CD4-positive, alpha-beta memory T cell (primary cell): Measurements from ENCODE around the gene IL1RAP. TPM values are rescaled to one million over a fixed set of nuclear protein-coding genes. Genes with fewer than 3 reads are reported as not detected.

Source experiments
- CTCF ChIA-PET: fragments of 350-600 bp; sonication (Branson Sonifier 250); formaldehyde crosslinking; loops from one replicate; lab custom pipeline; 2021; ENCODE audit warnings: inconsistent platforms; ENCODE audit not compliant: partially characterized antibody; lab: Charles Lee
- POLR2A ChIA-PET: fragments of 350-600 bp; sonication (Branson Sonifier 250); formaldehyde crosslinking; loops from one replicate; lab custom pipeline; 2021; ENCODE audit not compliant: partially characterized antibody; lab: Charles Lee
- DNase-seq, 5 donors: peaks; one replicate each; pipeline versions ENCODE4 v3.0.0 to v3.0.0-alpha.2; 2020 to 2022; ENCODE audit warnings: mixed read lengths in 1 of 5
- H3K27ac ChIP-seq: one replicate; pipeline ENCODE4 v1.7.0; 2013; ENCODE audit warnings: low read depth, low read length
- H3K27me3 ChIP-seq: 2 replicates; pipeline ENCODE4 v1.7.0; 2013; ENCODE audit warnings: mild to moderate bottlenecking, low read length, moderate library complexity; ENCODE audit not compliant: insufficient read depth
- H3K36me3 ChIP-seq: 2 replicates; pipeline ENCODE4 v1.7.0; 2013; ENCODE audit warnings: mild to moderate bottlenecking, low read length, moderate library complexity; ENCODE audit not compliant: insufficient read depth
- H3K4me1 ChIP-seq: 2 replicates; pipeline ENCODE4 v1.7.0; 2013; ENCODE audit warnings: mild to moderate bottlenecking, low read length, moderate library complexity; ENCODE audit not compliant: insufficient read depth
- H3K4me3 ChIP-seq, 2 donors: one replicate each; pipeline ENCODE4 v1.7.0; 2013; ENCODE audit warnings: low read length in 2 of 2, mild to moderate bottlenecking in 1 of 2
- H3K9me3 ChIP-seq, 2 donors: one replicate each; pipeline ENCODE4 v1.7.0; 2013; ENCODE audit warnings: low read length in 2 of 2, control low read depth in 1 of 2; ENCODE audit not compliant: control insufficient read depth in 1 of 2
- H3K27ac Mint-ChIP-seq, 7 donors: one replicate each; pipeline ENCODE4 v1.8.0; 2020 to 2021; ENCODE audit warnings: mixed read lengths in 7 of 7, mild to moderate bottlenecking in 6 of 7, inconsistent platforms in 3 of 7, moderate library complexity in 3 of 7
- H3K27me3 Mint-ChIP-seq, 2 donors: one replicate each; pipeline ENCODE4 v1.8.0; 2020 to 2021; ENCODE audit warnings: mixed read lengths in 2 of 2
- H3K36me3 Mint-ChIP-seq, 2 donors: one replicate each; pipeline ENCODE4 v1.8.0; 2020 to 2021; ENCODE audit warnings: mixed read lengths in 2 of 2, inconsistent platforms in 1 of 2, mild to moderate bottlenecking in 1 of 2
- H3K4me1 Mint-ChIP-seq, 4 donors: one replicate each; pipeline ENCODE4 v1.8.0; 2020 to 2021; ENCODE audit warnings: mixed read lengths in 4 of 4, mild to moderate bottlenecking in 1 of 4
- H3K4me3 Mint-ChIP-seq, 8 donors: one replicate each; pipeline ENCODE4 v1.8.0; 2020 to 2021; ENCODE audit warnings: mixed read lengths in 8 of 8, mild to moderate bottlenecking in 7 of 8, moderate library complexity in 6 of 8, inconsistent platforms in 3 of 8
- H3K9me3 Mint-ChIP-seq, 8 donors: one replicate each; pipeline ENCODE4 v1.8.0; 2020 to 2021; ENCODE audit warnings: mixed read lengths in 8 of 8, mild to moderate bottlenecking in 5 of 8, inconsistent platforms in 3 of 8, moderate library complexity in 1 of 8
- intact Hi-C: fragments of 100-400 bp; cut with micrococcal nuclease; formaldehyde crosslinking; loops from one replicate; pipeline ENCODE4 v1.15.1; 2023
- polyA plus RNA-seq, 2 donors: library from polyadenylated mRNA; unstranded; fragments of 300-500 nt; fragmentation: Illumina TruSeq; gene quantifications; one replicate each; pipeline ENCODE4 v1.2.3, GENCODE V29; 2021
- total RNA-seq, 2 experiments: library from RNA; stranded (reverse); gene quantifications; one replicate each; pipeline ENCODE4 v1.2.3, GENCODE V29; 2021

Gene IL1RAP
- total and polyA plus RNA-seq, 4 experiments from 2014 or later: 4.1 to 14.6 (median 8.2) TPM

- Histone ChIP-seq H3K27ac (no peak overlapping the region), H3K4me3 (no peak overlapping the region), H3K27me3 (no peaks in the 10 kb centered on the region), H3K4me1 (no peaks in the 10 kb centered on the region), H3K36me3 (no peaks in the 10 kb centered on the region), H3K9me3 (no peaks in the 10 kb centered on the region)
- peaks cover 0 to 4% (median 0%) of the 10 kb centered on the region in 8 donors for H3K9me3 Mint-ChIP-seq
- no peaks in the 10 kb centered on the region for H3K36me3 Mint-ChIP-seq
- no peaks in the 10 kb centered on the region for H3K4me1 Mint-ChIP-seq
- CTCF ChIA-PET: no interaction called here
- intact Hi-C loops: no loop called here
- H3K4me3 Mint-ChIP-seq: no peak overlapping the region
- no peak overlapping the region for H3K27ac Mint-ChIP-seq
- no peak for DNase-seq
- POLR2A ChIA-PET: no interaction called here
- peaks cover 19 to 25% of the 10 kb centered on the region in 2 donors for H3K27me3 Mint-ChIP-seq
Measured at GRCh38 chr3:190496859-190497258, 17.0 kb upstream of the IL1RAP start.

DNA sequence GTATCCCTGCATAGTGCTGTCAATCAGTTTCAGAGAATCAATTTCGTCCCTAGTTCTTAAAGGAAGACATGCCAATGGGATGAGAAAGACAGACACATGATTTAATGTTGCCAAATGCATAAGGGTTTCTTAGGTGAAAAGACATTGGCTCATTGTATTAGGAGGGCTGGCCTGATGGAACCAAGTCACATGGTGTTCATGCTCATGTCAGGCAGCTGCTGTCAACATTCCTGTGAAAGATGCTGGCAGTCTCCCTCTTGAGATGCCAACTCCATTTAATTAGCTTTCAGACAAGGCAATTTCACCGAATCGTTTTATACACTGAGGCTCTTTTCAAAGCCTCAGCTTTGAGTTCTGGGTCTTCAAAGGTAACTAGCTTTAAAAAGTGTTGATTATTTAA lies 16.1 kb upstream of the IL1RAP start:
- no peaks in the 10 kb centered on the region for H3K9me3 ChIP-seq
- no peak overlapping the region for H3K4me3 ChIP-seq
- H3K36me3 ChIP-seq: no peaks in the 10 kb centered on the region
- no peak for DNase-seq
- no peak overlapping the region for H3K4me3 Mint-ChIP-seq
- peaks cover 24 to 26% of the 10 kb centered on the region in 2 donors for H3K27me3 Mint-ChIP-seq
- POLR2A ChIA-PET: no interaction called here
- CTCF ChIA-PET: interaction anchor here (1.5 kb wide), 1 partner anchor 10 kb away, joined by 4 read pairs; no protein-coding TSS in a partner anchor
- H3K27ac Mint-ChIP-seq: no peak overlapping the region
- peaks cover 0 to 4% (median 0%) of the 10 kb centered on the region in 8 donors for H3K9me3 Mint-ChIP-seq
- no peaks in the 10 kb centered on the region for H3K27me3 ChIP-seq
- no peaks in the 10 kb centered on the region for H3K4me1 Mint-ChIP-seq
- no peaks in the 10 kb centered on the region for H3K4me1 ChIP-seq
- no peak overlapping the region for H3K27ac ChIP-seq
- H3K36me3 Mint-ChIP-seq: no peaks in the 10 kb centered on the region
- intact Hi-C loops: no loop called here

DNA sequence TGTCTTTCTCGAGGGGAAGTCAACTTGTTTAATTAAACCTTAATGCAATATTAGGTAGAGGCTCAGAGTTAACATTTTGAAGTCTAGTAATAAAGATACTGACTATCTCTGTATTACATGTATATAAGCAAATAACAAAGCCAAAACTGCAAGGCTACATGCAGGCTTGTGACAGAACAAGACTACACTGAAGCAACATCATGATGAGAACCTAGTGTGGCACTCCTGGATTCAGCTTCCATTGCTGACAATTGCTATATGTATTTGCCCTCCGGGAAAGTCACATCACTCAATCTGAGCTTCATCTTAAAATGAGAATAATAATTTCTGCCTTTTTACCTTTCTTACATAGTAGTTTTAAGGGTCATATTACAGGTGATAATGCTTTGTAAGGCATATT lies 15.6 kb upstream of the IL1RAP start:
- ChIA-PET CTCF (interaction anchor here (0.7 to 1.5 kb wide), 2 partner anchors 11 to 60 kb away, joined by 3 to 4 read pairs; no protein-coding TSS in a partner anchor), POLR2A (no interaction called here)
- Mint-ChIP-seq H3K9me3 (peaks cover 0 to 4% (median 0%) of the 10 kb centered on the region in 8 donors), H3K4me3 (no peak overlapping the region), H3K4me1 (no peaks in the 10 kb centered on the region), H3K27ac (no peak overlapping the region), H3K36me3 (no peaks in the 10 kb centered on the region), H3K27me3 (peaks cover 23 to 24% of the 10 kb centered on the region in 2 donors)
- Histone ChIP-seq H3K27me3 (no peaks in the 10 kb centered on the region), H3K27ac (no peak overlapping the region), H3K9me3 (no peaks in the 10 kb centered on the region), H3K36me3 (no peaks in the 10 kb centered on the region), H3K4me1 (no peaks in the 10 kb centered on the region), H3K4me3 (no peak overlapping the region)
- intact Hi-C loops: no loop called here
- DNase-seq: no peak

- intact Hi-C loops: no loop called here
Measured at GRCh38 chr3:190499122-190499521, 14.8 kb upstream of the IL1RAP start.

GRCh38 chr3:190502946-190503345 lies 10.9 kb upstream of the IL1RAP start:
- Mint-ChIP-seq H3K36me3 (no peaks in the 10 kb centered on the region), H3K9me3 (peaks cover 0 to 4% (median 0%) of the 10 kb centered on the region in 8 donors), H3K27ac (no peak overlapping the region), H3K27me3 (peaks cover 14 to 15% of the 10 kb centered on the region in 2 donors), H3K4me3 (no peak overlapping the region), H3K4me1 (no peaks in the 10 kb centered on the region)
- no peaks in the 10 kb centered on the region for H3K4me1 ChIP-seq
- ChIA-PET POLR2A (no interaction called here), CTCF (no interaction called here)
- H3K36me3 ChIP-seq: no peaks in the 10 kb centered on the region
- DNase-seq: no peak
- H3K27ac ChIP-seq: no peak overlapping the region
- no peaks in the 10 kb centered on the region for H3K9me3 ChIP-seq
- intact Hi-C loops: no loop called here
- H3K4me3 ChIP-seq: no peak overlapping the region
- no peaks in the 10 kb centered on the region for H3K27me3 ChIP-seq

More at GRCh38 chr3:190499122-190499521, 14.8 kb upstream of the IL1RAP start:
- Histone ChIP-seq H3K9me3 (no peaks in the 10 kb centered on the region), H3K4me1 (no peaks in the 10 kb centered on the region), H3K4me3 (no peak overlapping the region), H3K27me3 (no peaks in the 10 kb centered on the region), H3K27ac (no peak overlapping the region), H3K36me3 (no peaks in the 10 kb centered on the region)
- Mint-ChIP-seq H3K36me3 (no peaks in the 10 kb centered on the region), H3K4me3 (no peak overlapping the region), H3K27ac (no peak overlapping the region), H3K9me3 (peaks cover 0 to 4% (median 0%) of the 10 kb centered on the region in 8 donors), H3K27me3 (peaks cover 19 to 20% of the 10 kb centered on the region in 2 donors), H3K4me1 (no peaks in the 10 kb centered on the region)
- POLR2A ChIA-PET: no interaction called here
- no peak for DNase-seq
- CTCF ChIA-PET: interaction anchor here (0.7 to 1.5 kb wide), 2 partner anchors 12 to 59 kb away, joined by 3 to 4 read pairs; no protein-coding TSS in a partner anchor

GRCh38 chr3:190504354-190505125 lies 9.3 kb upstream of the IL1RAP start:
- Mint-ChIP-seq H3K36me3 (no peaks in the 10 kb centered on the region), H3K27ac (no peak overlapping the region), H3K27me3 (peaks cover 10 to 12% of the 10 kb centered on the region in 2 donors), H3K4me1 (no peaks in the 10 kb centered on the region), H3K4me3 (no peak overlapping the region), H3K9me3 (peaks cover 0 to 4% (median 0%) of the 10 kb centered on the region in 8 donors)
- no peaks in the 10 kb centered on the region for H3K27me3 ChIP-seq
- intact Hi-C loops: no loop called here
- no peak for DNase-seq
- no peak overlapping the region for H3K4me3 ChIP-seq
- H3K4me1 ChIP-seq: no peaks in the 10 kb centered on the region
- H3K27ac ChIP-seq: no peak overlapping the region
- no peaks in the 10 kb centered on the region for H3K9me3 ChIP-seq
- ChIA-PET POLR2A (no interaction called here), CTCF (interaction anchor here (1.7 kb wide), 1 partner anchor 9 kb away, joined by 4 read pairs; no protein-coding TSS in a partner anchor)
- H3K36me3 ChIP-seq: no peaks in the 10 kb centered on the region

DNA sequence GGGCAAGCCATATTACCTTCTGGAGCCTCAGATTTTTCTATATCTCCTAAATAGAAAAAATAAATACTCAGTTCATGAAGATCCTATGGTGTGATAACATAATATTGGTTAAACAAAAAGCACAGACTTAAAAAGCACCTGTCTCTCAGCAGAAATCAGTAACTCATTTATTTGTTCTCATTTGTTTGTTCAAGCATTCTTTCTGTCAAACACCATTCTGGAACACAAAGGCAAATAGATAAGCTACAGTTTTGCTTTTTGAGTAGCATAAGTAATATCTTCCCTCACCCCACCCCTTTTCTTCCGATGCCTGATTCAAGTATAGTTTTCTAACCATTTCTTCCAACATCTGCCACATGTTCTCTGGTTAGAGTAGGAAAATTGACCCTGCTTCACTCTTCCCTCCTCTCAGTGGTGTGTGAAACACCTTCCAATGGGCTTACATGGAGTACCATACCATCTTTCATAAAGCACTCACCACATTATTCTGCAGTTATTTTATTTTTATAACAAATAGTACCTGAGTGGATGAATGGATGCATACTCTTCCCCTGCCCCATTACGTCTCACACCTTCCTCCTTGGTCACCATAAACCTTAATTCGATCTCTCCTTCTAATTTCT lies 8.4 kb upstream of the IL1RAP start:
- Histone ChIP-seq H3K27me3 (no peaks in the 10 kb centered on the region), H3K4me1 (no peaks in the 10 kb centered on the region), H3K4me3 (no peak overlapping the region), H3K9me3 (no peaks in the 10 kb centered on the region), H3K27ac (no peak overlapping the region), H3K36me3 (no peaks in the 10 kb centered on the region)
- Mint-ChIP-seq H3K27me3 (peaks cover 10 to 11% of the 10 kb centered on the region in 2 donors), H3K4me1 (no peaks in the 10 kb centered on the region), H3K4me3 (peak overlapping the region in 1 of 8 donors; percentile 11), H3K36me3 (no peaks in the 10 kb centered on the region), H3K27ac (no peak overlapping the region), H3K9me3 (peaks cover 0 to 4% (median 0%) of the 10 kb centered on the region in 8 donors)
- POLR2A ChIA-PET: no interaction called here
- DNase-seq: no peak
- CTCF ChIA-PET: interaction anchor here (1.7 kb wide), 1 partner anchor 8 kb away, joined by 4 read pairs; no protein-coding TSS in a partner anchor
- intact Hi-C loops: no loop called here
